Kidney (tissue), 14 donors: ENCODE results near the gene SNX13. TPM values are rescaled to one million over a fixed set of nuclear protein-coding genes. Genes with fewer than 3 reads are reported as not detected.

ENCODE experiments used
- DNase-seq, 5 donors: peaks; one replicate each; pipeline ENCODE4 v3.0.0-alpha.2; 2013 to 2020
- FAIRE-seq: peaks from 2 replicates; lab custom pipeline; 2012; peaks lifted over from hg19 to GRCh38; lab: Jason Lieb, UNC
- H3K27ac ChIP-seq, 2 donors: one replicate each; pipeline ENCODE4 v1.7.0; 2013; ENCODE audit warnings: low read depth in 2 of 2, low read length in 2 of 2, inconsistent platforms in 1 of 2
- H3K27me3 ChIP-seq: one replicate; pipeline ENCODE4 v1.7.1; 2013; ENCODE audit warnings: low read length, inconsistent platforms; ENCODE audit not compliant: control insufficient read depth, insufficient read depth
- H3K36me3 ChIP-seq, 3 donors: one replicate each; pipeline versions ENCODE4 v1.7.0 to v1.7.1; 2013; ENCODE audit warnings: low read length in 3 of 3, control low read depth in 1 of 3, inconsistent platforms in 1 of 3; ENCODE audit not compliant: insufficient read depth in 3 of 3, control insufficient read depth in 2 of 3
- H3K4me1 ChIP-seq, 3 donors: one replicate each; pipeline versions ENCODE4 v1.7.0 to v1.7.1; 2013; ENCODE audit warnings: low read length in 3 of 3, inconsistent platforms in 1 of 3, low read depth in 1 of 3; ENCODE audit not compliant: control insufficient read depth in 2 of 3, insufficient read depth in 2 of 3
- H3K4me3 ChIP-seq, 3 donors: one replicate each; pipeline versions ENCODE4 v1.7.0 to v1.8.1; 2013; ENCODE audit warnings: low read length in 3 of 3, control low read depth in 1 of 3, inconsistent platforms in 1 of 3
- H3K9ac ChIP-seq, 3 donors: one replicate each; pipeline versions ENCODE4 v1.7.0 to v1.7.1; 2013; ENCODE audit warnings: low read length in 3 of 3, control low read depth in 1 of 3, inconsistent platforms in 1 of 3
- H3K9me3 ChIP-seq, 3 donors: one replicate each; pipeline versions ENCODE4 v1.7.0 to v1.7.1; 2013; ENCODE audit warnings: low read length in 3 of 3, control low read depth in 1 of 3, inconsistent platforms in 1 of 3; ENCODE audit not compliant: control insufficient read depth in 2 of 3, insufficient read depth in 1 of 3
- intact Hi-C: fragments of 100-400 bp; cut with DNase I; formaldehyde crosslinking; loops from one replicate; pipeline ENCODE4 v1.11.1; 2022
- polyA plus RNA-seq: library from polyadenylated mRNA; stranded (reverse); fragments of 350-450 nt; fragmentation: Illumina TruSeq; extraction: RNeasy Lipid Tissue Mini Kit (QIAGEN cat#74804); gene quantifications from one replicate; pipeline ENCODE4 v1.2.3, GENCODE V29; 2014; ENCODE audit warnings: low read depth, low replicate concordance; ENCODE audit not compliant: insufficient read depth
- total RNA-seq: library from RNA; stranded (reverse); fragmentation: NEBNext Ultra II Directional; extraction: Animal tissue kit (Norgen Biotek cat#: 25700); gene quantifications from one replicate; pipeline ENCODE4 v1.2.1, GENCODE V29; 2021
- TF ChIP-seq, protein P1 (sequence below): IDR thresholded peaks from 3 replicates; pipeline ENCODE4 v1.5.1; 2012; ENCODE audit warnings: mild to moderate bottlenecking, moderate library complexity, borderline replicate concordance; ENCODE audit not compliant: insufficient read depth; ENCODE audit errors: extremely low read depth
- donor health status: control.
- donor health status: control.
- donor health status: control.
- donor health status: control.
- donor health status: control.
- donor health status: DM: yes; HTN: yes; CAD: no.
- donor health status: Normal renal cell carcinoma (clear cell type).

Gene SNX13
- total and polyA plus RNA-seq, 2 donors from 2014 or later = 9.9 to 57.0 TPM

DNA sequence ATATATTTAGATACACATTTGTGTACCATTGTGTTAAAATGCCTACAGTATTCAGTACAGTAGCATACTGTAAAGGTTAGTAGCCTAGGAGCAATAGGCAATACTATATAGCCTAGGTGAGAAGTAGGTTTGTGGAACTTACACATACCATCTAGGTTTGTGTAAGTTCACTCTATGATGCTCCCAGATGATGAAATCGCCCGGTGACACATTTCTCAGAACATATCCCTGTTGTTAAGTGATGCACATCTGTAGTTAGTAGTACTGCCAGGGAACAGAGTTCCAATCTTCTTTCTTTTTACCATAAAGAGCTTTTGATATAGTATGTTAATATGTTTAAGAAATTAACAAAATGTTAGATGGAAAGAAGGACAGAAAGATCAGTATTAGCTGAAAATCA is 138.2 kb downstream of the SNX13 start:
- TF ChIP-seq, protein P1, sequence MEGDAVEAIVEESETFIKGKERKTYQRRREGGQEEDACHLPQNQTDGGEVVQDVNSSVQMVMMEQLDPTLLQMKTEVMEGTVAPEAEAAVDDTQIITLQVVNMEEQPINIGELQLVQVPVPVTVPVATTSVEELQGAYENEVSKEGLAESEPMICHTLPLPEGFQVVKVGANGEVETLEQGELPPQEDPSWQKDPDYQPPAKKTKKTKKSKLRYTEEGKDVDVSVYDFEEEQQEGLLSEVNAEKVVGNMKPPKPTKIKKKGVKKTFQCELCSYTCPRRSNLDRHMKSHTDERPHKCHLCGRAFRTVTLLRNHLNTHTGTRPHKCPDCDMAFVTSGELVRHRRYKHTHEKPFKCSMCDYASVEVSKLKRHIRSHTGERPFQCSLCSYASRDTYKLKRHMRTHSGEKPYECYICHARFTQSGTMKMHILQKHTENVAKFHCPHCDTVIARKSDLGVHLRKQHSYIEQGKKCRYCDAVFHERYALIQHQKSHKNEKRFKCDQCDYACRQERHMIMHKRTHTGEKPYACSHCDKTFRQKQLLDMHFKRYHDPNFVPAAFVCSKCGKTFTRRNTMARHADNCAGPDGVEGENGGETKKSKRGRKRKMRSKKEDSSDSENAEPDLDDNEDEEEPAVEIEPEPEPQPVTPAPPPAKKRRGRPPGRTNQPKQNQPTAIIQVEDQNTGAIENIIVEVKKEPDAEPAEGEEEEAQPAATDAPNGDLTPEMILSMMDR = no peak
- intact Hi-C loops = no loop called here
- no peak overlapping the region for H3K4me3 ChIP-seq
- H3K9me3 ChIP-seq = no peaks in the 10 kb centered on the region
- FAIRE-seq (no peak), DNase-seq (no peak)
- H3K36me3 ChIP-seq = peaks cover 4 to 6% (median 5%) of the 10 kb centered on the region in 3 donors
- H3K27me3 ChIP-seq = no peaks in the 10 kb centered on the region
- H3K4me1 ChIP-seq = no peaks in the 10 kb centered on the region
- H3K9ac ChIP-seq = no peak overlapping the region
- H3K27ac ChIP-seq = no peak overlapping the region

DNA sequence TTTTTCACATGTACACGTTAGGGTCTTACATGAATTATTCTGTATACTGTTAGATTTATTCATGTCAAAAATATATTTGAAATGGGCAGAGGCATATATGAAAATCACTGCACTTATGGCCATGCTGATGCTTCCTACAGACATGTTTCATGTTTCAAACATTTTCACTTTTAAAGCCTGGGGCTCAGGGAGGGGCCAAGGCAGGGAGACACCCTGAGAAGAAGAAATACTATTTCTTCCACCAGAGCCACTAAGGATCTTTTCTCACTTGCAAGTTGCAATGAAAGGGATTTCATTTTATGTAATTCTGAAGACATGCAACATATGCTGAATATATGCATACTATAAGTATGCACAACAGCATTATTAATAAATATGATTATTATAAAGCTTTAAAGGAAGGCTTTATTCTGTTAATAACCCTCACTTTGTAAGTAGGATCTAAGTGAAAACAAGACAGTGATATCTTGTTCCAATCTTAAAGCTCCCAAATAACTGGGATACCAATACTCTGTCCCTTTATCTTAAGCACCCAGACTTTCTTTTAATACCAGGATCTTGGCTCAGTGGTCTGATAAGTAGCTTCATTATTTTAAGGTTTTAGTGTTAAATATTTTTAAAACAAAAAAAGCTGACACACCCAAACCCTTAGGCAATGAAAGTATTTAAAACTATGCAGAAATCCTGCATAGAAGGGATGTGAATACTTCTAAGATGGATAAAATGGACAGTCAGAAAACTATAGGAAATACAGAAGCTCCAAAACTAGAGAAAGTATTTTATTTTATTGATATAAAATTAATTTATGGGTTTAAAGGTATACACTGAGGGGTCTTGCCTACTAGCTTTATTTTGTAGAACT is 148.0 kb downstream of the SNX13 start:
- DNase-seq (no peak), FAIRE-seq (no peak)
- peaks cover 5 to 12% (median 7%) of the 10 kb centered on the region in 3 donors for H3K36me3 ChIP-seq
- no peaks in the 10 kb centered on the region for H3K9me3 ChIP-seq
- H3K27me3 ChIP-seq = no peaks in the 10 kb centered on the region
- no peak overlapping the region for H3K27ac ChIP-seq
- no peak overlapping the region for H3K9ac ChIP-seq
- no peak overlapping the region for H3K4me3 ChIP-seq
- H3K4me1 ChIP-seq = no peaks in the 10 kb centered on the region
- TF ChIP-seq, protein P1 = no peak
- intact Hi-C loops = no loop called here

DNA sequence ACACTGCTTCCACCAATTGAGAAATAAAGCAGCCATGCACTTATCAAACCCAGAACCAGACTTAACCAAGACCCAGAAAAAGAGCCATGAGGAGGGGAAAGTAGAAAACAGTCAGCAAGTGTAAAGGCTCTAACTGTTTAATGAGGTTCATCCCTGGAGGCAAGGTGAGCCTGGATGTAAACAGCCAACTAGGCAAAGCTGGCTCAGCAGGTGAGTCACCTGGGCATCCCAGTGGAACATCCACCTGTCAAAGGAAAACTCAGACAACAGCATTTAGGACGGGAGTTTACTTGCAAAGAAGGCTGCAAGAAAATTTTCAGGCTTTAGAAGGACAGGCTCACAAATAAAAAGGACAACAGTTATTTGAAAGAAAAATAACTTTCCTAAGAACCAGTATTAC is 153.0 kb downstream of the SNX13 start:
- no peak overlapping the region for H3K27ac ChIP-seq
- FAIRE-seq (no peak), DNase-seq (no peak)
- no peaks in the 10 kb centered on the region for H3K4me1 ChIP-seq
- H3K36me3 ChIP-seq = no peaks in the 10 kb centered on the region
- no peak overlapping the region for H3K9ac ChIP-seq
- H3K4me3 ChIP-seq = no peak overlapping the region
- H3K27me3 ChIP-seq = no peaks in the 10 kb centered on the region
- TF ChIP-seq, protein P1 = no peak
- intact Hi-C loops = no loop called here
- no peaks in the 10 kb centered on the region for H3K9me3 ChIP-seq
